ENCODE data around the gene CISTR.
A peak's percentile ranks its signal among the peaks of the same experiment; 100 is the strongest.

CISTR gene

DNA sequence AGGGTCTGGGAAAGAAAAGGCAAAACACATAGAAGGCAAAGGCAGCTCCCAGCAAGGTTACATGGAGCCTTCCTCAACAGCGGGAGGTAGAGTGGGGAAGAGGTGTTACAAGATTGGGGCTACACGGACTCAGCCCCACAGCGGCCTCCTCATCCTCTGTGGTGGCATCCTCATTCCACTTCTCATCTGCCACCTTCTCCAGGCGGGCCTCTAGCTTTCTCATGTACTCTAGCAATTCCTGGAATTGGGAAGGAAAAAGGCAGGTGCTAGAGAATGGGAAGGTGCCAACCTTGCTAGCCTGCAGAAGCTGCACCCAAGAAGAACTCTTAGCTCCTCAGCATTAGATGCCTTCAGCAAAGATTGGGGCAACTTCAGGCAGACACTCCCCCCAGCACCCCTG lies 37.8 kb downstream of the CISTR start:
- POLR2A ChIA-PET, result no interaction called here
- Histone ChIP-seq H3K27ac (ENCODE audit: extremely low read depth, low read depth, low read length) (no peak overlapping the region), H3K36me3 (ENCODE audit: control insufficient read depth in 2 of 2, insufficient read depth in 1 of 2, low read length in 2 of 2) (peaks cover 0 to 47% of the 10 kb centered on the region in 2 experiments; a peak in 2 of 3 replicates), H3K9me3 (ENCODE audit: control insufficient read depth, insufficient read depth, low read depth, low read length) (no peaks in the 10 kb centered on the region), H3K4me1 (ENCODE audit: control insufficient read depth, insufficient read depth, low read length) (peaks cover 14% of the 10 kb centered on the region), H3K4me3 (ENCODE audit: low read depth, low read length) (no peak overlapping the region)
- CTCF ChIA-PET, result interaction anchor here (0.6 to 7.4 kb wide), 5 partner anchors 9 to 32 kb away, joined by 3 to 67 read pairs (median 3); no protein-coding TSS in a partner anchor
- TF ChIP-seq ZXDB (tag by site-specific recombination; IDR thresholded peaks at IDR 0.05), result no peak
- TF ChIP-seq, protein P1, sequence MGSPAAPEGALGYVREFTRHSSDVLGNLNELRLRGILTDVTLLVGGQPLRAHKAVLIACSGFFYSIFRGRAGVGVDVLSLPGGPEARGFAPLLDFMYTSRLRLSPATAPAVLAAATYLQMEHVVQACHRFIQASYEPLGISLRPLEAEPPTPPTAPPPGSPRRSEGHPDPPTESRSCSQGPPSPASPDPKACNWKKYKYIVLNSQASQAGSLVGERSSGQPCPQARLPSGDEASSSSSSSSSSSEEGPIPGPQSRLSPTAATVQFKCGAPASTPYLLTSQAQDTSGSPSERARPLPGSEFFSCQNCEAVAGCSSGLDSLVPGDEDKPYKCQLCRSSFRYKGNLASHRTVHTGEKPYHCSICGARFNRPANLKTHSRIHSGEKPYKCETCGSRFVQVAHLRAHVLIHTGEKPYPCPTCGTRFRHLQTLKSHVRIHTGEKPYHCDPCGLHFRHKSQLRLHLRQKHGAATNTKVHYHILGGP (tag by site-specific recombination; IDR thresholded peaks at IDR 0.05), result peak; percentile 58; the same call in 1 of the 2 replicates

DNA sequence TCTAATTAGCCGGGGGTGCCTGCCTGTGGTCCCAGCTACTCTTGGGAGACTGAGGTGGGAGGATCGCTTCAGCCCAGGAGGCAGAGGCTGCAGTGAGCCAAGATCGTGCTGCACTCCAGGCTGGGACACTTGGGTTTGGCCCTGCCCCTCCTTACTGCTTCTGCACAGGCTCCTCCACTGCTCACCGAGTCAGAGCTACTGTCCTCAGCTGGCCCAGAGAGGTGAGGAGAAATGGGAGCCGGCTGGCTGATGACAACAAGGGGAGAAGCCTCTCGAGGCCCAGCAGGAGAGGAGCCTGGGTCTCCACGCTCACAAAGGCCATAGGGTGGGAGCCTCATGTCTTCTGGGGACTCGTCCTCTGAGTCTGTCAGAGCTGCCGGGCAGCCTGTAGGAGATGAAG lies 38.3 kb downstream of the CISTR start:
- CTCF ChIA-PET, result interaction anchor here (0.6 to 7.4 kb wide), 5 partner anchors 8 to 32 kb away, joined by 3 to 67 read pairs (median 3); no protein-coding TSS in a partner anchor
- POLR2A ChIA-PET, result no interaction called here
- no peaks in the 10 kb centered on the region for H3K9me3 ChIP-seq (ENCODE audit: control insufficient read depth, insufficient read depth, low read depth, low read length)
- peaks cover 0 to 47% of the 10 kb centered on the region in 2 experiments; a peak in 2 of 3 replicates for H3K36me3 ChIP-seq (ENCODE audit: control insufficient read depth in 2 of 2, insufficient read depth in 1 of 2, low read length in 2 of 2)
- TF ChIP-seq ZNF792 (tag by site-specific recombination; IDR thresholded peaks at IDR 0.05), result no peak
- no peak for TF ChIP-seq ZNF112 (tag by site-specific recombination; IDR thresholded peaks at IDR 0.05)
- no peak for TF ChIP-seq ZNF776 (tag by site-specific recombination; IDR thresholded peaks at IDR 0.05; ENCODE audit: borderline replicate concordance)
- TF ChIP-seq OSR2 (tag by site-specific recombination; IDR thresholded peaks at IDR 0.05), result no peak
- no peak for TF ChIP-seq ZSCAN23 (tag by site-specific recombination; IDR thresholded peaks at IDR 0.05)
- TF ChIP-seq, protein P2, sequence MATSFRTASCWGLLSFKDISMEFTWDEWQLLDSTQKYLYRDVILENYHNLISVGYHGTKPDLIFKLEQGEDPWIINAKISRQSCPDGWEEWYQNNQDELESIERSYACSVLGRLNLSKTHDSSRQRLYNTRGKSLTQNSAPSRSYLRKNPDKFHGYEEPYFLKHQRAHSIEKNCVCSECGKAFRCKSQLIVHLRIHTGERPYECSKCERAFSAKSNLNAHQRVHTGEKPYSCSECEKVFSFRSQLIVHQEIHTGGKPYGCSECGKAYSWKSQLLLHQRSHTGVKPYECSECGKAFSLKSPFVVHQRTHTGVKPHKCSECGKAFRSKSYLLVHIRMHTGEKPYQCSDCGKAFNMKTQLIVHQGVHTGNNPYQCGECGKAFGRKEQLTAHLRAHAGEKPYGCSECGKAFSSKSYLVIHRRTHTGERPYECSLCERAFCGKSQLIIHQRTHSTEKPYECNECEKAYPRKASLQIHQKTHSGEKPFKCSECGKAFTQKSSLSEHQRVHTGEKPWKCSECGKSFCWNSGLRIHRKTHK (tag by site-specific recombination; IDR thresholded peaks at IDR 0.05), result no peak
- TF ChIP-seq ZNF2 (tag by site-specific recombination; IDR thresholded peaks at IDR 0.05), result no peak
- TF ChIP-seq, protein P3, sequence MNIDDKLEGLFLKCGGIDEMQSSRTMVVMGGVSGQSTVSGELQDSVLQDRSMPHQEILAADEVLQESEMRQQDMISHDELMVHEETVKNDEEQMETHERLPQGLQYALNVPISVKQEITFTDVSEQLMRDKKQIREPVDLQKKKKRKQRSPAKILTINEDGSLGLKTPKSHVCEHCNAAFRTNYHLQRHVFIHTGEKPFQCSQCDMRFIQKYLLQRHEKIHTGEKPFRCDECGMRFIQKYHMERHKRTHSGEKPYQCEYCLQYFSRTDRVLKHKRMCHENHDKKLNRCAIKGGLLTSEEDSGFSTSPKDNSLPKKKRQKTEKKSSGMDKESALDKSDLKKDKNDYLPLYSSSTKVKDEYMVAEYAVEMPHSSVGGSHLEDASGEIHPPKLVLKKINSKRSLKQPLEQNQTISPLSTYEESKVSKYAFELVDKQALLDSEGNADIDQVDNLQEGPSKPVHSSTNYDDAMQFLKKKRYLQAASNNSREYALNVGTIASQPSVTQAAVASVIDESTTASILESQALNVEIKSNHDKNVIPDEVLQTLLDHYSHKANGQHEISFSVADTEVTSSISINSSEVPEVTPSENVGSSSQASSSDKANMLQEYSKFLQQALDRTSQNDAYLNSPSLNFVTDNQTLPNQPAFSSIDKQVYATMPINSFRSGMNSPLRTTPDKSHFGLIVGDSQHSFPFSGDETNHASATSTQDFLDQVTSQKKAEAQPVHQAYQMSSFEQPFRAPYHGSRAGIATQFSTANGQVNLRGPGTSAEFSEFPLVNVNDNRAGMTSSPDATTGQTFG (tag by site-specific recombination; IDR thresholded peaks at IDR 0.05; ENCODE audit: borderline replicate concordance), result no peak
- H3K4me3 ChIP-seq (ENCODE audit: low read depth, low read length), result no peak overlapping the region
- peaks cover 14% of the 10 kb centered on the region for H3K4me1 ChIP-seq (ENCODE audit: control insufficient read depth, insufficient read depth, low read length)
- no peak overlapping the region for H3K27ac ChIP-seq (ENCODE audit: extremely low read depth, low read depth, low read length)

DNA sequence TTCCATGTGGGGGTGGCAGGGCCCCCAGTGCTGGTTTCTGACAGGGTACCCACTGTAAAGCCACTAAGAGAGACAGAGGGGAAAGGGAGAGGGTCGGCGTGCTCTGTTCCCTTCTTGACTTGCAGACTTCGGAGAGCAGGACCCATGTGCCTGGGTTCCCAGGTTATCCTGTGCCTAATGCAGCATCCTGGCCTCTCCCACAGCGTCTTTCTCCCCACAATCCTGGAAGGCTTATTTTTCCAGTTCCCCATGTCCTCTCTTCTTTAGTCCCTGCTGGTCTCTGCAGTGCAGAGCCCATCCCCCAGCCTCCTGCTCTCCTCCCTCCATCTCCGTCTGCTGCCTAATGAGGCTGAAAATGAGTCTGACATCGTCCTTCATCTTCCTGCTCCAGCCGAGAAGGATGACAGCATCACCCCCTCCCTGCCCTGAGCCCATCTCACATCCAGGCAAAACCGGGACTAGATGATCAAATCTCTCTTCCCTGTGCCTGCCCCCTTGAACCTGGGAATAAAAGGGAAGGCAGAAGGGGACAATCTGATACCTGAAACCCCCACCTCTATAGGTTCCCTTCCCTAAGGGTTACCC lies 39.6 kb downstream of the CISTR start:
- no peak overlapping the region for H3K4me3 ChIP-seq (ENCODE audit: low read depth, low read length)
- no peaks in the 10 kb centered on the region for H3K9me3 ChIP-seq (ENCODE audit: control insufficient read depth, insufficient read depth, low read depth, low read length)
- POLR2A ChIA-PET, result no interaction called here
- H3K27ac ChIP-seq (ENCODE audit: extremely low read depth, low read depth, low read length), result no peak overlapping the region
- peaks cover 14% of the 10 kb centered on the region for H3K4me1 ChIP-seq (ENCODE audit: control insufficient read depth, insufficient read depth, low read length)
- peaks cover 0 to 47% of the 10 kb centered on the region in 2 experiments; a peak in 2 of 3 replicates for H3K36me3 ChIP-seq (ENCODE audit: control insufficient read depth in 2 of 2, insufficient read depth in 1 of 2, low read length in 2 of 2)
- CTCF ChIA-PET, result no interaction called here
- TF ChIP-seq SETDB1 (IDR thresholded peaks at IDR 0.05; ENCODE audit: insufficient read length, low read length) (no peak), ZNF677 (tag by site-specific recombination; IDR thresholded peaks at IDR 0.05) (no peak), ZBTB20 (tag by site-specific recombination; IDR thresholded peaks at IDR 0.05) (peak; percentile 46), ZNF121 (tag by site-specific recombination; IDR thresholded peaks at IDR 0.05) (no peak), ZBTB8A (tag by site-specific recombination; IDR thresholded peaks at IDR 0.05) (peak; percentile 14; the same call in 1 of the 2 replicates), ZNF184 (tag by site-specific recombination; IDR thresholded peaks at IDR 0.05) (no peak), ZNF791 (tag by site-specific recombination; IDR thresholded peaks at IDR 0.05) (no peak), ZNF354C (tag by site-specific recombination; IDR thresholded peaks at IDR 0.05; ENCODE audit: borderline replicate concordance, low read depth) (no peak), ZNF664 (tag by site-specific recombination; IDR thresholded peaks at IDR 0.05) (no peak)
- TF ChIP-seq, protein P4, sequence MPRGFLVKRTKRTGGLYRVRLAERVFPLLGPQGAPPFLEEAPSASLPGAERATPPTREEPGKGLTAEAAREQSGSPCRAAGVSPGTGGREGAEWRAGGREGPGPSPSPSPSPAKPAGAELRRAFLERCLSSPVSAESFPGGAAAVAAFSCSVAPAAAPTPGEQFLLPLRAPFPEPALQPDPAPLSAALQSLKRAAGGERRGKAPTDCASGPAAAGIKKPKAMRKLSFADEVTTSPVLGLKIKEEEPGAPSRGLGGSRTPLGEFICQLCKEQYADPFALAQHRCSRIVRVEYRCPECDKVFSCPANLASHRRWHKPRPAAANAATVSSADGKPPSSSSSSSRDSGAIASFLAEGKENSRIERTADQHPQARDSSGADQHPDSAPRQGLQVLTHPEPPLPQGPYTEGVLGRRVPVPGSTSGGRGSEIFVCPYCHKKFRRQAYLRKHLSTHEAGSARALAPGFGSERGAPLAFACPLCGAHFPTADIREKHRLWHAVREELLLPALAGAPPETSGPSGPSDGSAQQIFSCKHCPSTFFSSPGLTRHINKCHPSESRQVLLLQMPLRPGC (tag by site-specific recombination; IDR thresholded peaks at IDR 0.05), result no peak; the same call in 1 of the 2 replicates
- TF ChIP-seq, protein P5, sequence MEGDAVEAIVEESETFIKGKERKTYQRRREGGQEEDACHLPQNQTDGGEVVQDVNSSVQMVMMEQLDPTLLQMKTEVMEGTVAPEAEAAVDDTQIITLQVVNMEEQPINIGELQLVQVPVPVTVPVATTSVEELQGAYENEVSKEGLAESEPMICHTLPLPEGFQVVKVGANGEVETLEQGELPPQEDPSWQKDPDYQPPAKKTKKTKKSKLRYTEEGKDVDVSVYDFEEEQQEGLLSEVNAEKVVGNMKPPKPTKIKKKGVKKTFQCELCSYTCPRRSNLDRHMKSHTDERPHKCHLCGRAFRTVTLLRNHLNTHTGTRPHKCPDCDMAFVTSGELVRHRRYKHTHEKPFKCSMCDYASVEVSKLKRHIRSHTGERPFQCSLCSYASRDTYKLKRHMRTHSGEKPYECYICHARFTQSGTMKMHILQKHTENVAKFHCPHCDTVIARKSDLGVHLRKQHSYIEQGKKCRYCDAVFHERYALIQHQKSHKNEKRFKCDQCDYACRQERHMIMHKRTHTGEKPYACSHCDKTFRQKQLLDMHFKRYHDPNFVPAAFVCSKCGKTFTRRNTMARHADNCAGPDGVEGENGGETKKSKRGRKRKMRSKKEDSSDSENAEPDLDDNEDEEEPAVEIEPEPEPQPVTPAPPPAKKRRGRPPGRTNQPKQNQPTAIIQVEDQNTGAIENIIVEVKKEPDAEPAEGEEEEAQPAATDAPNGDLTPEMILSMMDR (tag by site-specific recombination; IDR thresholded peaks at IDR 0.05), result no peak
- TF ChIP-seq, protein P6, sequence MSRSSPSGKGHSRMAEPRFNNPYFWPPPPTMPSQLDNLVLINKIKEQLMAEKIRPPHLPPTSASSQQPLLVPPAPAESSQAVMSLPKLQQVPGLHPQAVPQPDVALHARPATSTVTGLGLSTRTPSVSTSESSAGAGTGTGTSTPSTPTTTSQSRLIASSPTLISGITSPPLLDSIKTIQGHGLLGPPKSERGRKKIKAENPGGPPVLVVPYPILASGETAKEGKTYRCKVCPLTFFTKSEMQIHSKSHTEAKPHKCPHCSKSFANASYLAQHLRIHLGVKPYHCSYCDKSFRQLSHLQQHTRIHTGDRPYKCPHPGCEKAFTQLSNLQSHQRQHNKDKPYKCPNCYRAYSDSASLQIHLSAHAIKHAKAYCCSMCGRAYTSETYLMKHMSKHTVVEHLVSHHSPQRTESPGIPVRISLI (tag by site-specific recombination; IDR thresholded peaks at IDR 0.05), result no peak

Measured in HEK293 (cell line).